Hippocampal formation (tissue), 2 donors: ENCODE measurements around the gene WHAMM.
"Not testable (repeated sequence)": the region's sequence is repeated elsewhere in the genome, so short reads cannot be mapped to it uniquely, and the experiment has no call there.

Experiments used
- DNase-seq, 2 donors: peaks; one replicate each; lab custom pipeline; 2025; lab: John Stamatoyannopoulos, UW

The WHAMM gene, protein sequence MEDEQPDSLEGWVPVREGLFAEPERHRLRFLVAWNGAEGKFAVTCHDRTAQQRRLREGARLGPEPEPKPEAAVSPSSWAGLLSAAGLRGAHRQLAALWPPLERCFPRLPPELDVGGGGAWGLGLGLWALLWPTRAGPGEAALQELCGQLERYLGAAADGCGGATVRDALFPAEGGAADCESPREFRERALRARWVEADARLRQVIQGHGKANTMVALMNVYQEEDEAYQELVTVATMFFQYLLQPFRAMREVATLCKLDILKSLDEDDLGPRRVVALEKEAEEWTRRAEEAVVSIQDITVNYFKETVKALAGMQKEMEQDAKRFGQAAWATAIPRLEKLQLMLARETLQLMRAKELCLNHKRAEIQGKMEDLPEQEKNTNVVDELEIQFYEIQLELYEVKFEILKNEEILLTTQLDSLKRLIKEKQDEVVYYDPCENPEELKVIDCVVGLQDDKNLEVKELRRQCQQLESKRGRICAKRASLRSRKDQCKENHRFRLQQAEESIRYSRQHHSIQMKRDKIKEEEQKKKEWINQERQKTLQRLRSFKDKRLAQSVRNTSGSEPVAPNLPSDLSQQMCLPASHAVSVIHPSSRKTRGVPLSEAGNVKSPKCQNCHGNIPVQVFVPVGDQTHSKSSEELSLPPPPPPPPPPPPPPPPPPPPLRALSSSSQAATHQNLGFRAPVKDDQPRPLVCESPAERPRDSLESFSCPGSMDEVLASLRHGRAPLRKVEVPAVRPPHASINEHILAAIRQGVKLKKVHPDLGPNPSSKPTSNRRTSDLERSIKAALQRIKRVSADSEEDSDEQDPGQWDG

DNA sequence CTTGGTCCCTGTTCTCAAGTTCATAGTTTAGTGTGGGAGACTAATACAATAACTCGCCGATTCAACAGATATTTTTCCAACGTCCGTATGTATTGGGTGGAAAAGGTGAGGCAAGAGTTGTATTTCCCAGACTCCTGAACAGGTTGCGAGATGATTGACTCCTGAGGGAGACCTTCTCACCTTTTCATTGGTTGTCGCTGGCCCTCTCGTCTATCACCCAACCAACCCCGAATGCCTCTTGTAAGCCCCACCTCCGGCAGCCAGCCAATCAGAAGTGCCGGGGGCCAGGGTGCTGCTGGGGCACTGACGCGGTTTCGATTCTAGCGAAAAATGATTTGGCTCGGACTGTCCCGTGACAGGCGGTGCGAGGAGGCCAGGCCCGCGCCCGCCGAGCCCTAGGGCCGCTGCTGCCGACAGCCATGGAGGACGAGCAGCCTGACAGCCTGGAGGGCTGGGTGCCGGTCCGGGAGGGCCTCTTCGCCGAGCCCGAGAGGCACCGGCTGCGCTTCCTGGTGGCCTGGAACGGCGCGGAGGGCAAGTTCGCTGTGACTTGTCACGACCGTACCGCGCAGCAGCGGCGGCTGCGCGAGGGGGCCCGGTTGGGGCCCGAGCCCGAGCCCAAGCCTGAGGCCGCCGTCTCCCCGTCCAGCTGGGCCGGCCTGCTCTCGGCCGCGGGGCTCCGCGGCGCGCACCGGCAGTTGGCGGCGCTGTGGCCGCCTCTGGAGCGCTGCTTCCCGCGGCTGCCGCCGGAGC, at the start of gene WHAMM:
Gene WHAMM, plus strand, starts transcription at position 321 of the 753 bp plus-strand sequence. Its CDS starts 99 bp downstream, at position 420.
- DNase-seq = peak; percentile 98 to 99

DNA sequence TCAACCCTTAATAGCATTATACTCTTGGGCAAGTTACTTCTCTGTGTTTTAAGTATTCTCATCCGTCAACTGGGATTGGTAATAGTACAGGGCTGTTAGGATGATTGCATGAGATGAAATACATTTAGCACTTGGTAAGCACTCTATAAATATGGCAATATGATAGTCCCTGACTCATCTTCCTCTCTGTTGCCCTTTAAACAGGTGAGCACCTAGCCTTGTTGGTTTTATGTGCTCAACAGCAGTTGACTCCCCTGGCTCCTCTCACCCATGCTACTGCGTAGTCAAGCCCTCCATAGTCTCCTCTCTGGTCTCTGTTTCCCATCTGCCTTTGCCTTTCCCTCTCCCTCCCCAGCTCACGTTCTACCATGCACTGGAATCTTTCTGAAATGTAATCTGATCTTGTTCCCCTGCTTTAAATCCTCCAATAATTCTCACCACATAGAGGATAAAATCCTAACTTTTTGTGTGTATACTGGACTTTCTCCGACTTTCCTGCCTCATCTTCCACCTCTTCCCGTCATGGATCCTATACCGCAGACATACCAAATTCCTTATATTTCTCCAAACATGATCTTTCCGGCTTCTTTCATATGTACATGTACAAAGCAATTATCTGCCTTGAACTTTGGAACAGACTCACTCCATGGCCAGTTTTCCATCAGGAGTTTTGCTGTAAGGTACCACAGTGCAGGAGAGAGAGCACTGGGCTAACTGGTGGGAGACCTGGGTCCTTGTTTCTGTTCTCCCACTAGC, 45.9 kb upstream of the WHAMM start:
- no peak for DNase-seq

DNA sequence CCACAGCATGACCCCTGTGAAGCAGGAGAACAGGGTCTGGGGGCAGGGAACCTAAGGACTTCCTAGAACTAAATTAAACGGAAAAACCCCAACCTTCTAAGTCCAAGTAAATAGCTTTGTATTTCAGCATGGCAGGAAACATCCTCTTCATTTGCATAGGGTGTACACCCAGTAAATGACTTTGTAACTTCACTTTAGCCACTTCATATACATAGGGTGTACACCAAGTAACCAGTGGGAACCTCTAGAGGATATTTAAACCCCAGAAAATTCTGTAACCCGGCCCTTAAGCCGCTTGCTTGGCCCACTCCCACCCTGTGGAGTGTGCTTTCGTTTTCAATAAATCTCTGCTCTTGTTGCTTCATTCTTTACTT, 45.3 kb upstream of the WHAMM start:
- no peak for DNase-seq

DNA sequence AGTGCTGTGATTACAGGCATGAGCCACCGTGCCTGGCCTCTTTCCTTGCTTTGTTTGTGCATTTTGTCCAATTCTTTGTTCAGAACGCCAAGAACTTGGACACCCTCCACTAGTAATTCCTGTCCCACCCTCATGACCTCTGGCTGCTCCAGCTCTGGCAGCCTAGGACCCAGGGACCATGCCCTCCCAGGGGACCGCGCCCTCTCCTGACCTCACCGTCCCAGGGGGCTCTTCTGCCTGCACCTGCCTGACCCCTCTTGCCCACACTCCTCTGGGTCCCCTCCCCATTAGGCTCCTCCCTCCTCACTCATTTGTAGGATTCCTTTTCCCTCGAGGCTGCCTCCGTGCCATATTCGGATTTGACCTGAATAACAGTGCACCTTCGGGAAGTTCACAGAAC, 44.7 kb upstream of the WHAMM start:
- DNase-seq = no peak

DNA sequence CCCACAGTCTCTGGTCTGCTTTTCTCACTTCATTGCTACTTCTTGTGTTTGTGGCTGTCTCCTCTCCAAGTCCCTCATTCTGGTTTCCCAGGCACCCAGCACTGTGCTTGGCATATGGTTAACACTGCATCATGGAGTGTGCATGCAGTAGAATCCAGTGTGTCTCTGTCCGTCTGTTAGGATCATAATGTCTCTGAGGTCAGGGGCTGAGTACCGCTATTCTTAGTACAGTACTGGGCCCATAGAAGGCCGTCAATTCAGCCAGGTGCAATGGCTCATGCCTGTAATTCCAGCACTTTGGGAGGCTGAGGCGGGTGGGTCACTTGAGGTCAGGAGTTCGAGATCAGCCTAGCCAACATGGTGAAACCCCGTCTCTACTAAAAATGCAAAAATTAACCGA, 43.2 kb upstream of the WHAMM start:
- DNase-seq = not testable (repeated sequence)

DNA sequence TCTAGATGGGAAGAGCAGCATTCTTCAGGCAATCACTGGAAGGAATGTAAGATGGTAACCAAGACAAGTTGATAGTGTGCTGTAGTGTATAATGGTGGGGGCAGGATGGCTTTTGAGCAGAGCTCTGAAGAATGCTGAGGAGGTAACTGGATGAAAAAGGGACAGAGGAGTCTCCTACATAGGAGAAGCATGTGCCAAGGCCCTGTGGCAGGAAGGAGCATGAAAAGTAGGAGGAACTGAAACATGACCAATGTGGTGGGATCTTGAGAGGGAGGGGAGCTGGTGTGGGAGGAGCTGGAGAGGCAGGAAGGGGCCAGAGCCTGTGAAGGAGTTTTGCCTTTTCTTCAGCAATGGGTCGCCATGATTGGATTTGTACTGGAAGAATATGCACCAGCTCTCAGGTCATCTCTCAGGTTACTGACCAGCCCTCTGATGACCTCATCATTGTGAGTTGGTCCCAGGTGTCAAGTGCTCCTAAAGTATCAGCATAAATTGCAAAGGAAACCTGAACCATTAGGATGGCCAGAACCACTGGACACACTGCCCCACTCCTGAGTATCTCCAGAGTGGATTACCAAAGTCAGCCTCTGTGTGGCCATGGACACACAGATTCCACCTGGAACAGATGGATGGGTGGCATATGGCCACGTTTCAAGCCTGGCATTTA, 42.1 kb upstream of the WHAMM start:
- DNase-seq = no peak

DNA sequence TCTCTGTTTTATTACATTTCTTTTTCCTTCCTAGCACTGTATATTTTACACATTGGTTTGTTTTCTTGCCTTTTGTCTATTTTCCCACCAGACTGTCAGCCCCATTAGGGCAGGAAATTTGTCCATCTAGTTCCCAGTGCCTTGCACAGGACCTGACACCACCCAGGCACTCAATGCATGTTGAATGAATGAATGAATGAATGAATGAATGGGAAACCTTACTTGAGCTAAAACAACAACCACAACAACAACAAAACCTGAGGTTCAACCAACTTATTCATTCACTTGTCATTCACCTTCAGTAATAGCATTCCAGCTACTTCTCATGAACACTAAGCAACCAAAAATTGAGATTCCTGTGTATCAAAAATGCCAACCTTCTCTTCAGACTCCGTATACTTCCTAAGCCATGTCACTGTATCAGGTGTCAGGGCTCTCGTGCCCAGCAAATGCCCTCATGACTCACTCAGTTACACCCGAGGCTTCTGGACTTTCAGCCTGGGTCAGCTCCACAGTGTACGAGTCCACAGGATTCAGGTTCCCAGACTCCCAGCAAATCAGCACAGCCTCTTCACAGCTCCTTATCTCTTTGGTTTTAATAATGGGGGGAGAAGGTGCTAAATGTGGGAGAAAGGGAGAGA, 40.9 kb upstream of the WHAMM start:
- DNase-seq = no peak

DNA sequence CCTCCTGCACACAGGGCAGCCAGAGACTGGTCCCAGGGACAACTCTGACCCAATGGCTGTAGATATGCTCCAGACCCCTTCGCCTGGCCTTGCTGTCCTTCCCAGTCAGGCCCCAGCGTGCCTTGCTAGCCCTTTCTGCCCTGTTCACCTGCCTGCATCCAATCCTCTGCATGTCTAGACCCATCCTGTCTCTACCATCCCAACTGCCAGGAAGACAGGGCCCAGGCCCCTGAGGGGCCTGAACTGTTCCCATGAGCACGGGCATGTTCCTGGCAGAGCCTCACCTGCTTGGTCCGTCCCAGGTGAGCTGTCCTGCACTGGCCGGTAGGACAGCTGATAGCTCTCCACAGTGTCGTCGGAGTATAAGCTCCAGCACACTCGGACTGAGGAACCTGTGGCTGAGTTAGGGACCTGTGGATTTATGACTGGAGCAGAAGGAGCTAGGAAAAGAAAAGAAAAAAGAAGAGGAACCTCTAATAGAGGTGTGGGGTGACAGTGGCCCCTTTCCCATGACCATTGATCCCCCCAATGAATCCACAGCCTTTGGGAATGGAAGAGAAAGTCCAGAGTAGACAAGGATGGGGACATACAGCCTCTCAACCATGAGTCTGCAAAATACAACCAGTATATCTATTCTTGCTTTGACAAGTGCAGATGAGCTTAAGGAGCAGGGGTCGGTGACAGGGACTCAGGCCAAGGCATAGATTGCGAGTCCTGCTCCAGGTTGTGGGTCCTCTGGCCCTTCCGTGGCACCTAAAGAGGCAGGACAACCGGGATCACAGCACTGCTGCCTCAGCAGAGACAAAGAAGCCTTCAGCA, 37.4 kb upstream of the WHAMM start:
- no peak for DNase-seq

DNA sequence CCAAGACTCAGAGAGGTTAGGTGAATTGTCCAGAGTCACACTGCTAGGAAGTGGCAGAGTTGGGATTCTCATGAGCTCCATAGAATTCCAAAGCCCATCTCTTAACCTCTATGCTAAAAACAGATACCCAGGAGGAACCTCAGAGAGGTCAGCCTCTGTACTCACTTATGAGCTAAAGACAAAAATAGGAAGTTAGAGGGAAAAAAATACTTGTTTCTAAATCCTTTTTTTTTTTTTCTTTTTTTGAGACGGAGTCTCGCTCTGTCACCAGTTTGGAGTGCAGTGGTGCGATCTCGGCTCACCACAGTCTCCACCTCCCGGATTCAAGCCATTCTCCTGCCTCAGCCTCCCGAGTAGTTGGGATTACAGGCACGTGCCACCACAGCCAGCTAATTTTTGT, 34.9 kb upstream of the WHAMM start:
- no peak for DNase-seq

DNA sequence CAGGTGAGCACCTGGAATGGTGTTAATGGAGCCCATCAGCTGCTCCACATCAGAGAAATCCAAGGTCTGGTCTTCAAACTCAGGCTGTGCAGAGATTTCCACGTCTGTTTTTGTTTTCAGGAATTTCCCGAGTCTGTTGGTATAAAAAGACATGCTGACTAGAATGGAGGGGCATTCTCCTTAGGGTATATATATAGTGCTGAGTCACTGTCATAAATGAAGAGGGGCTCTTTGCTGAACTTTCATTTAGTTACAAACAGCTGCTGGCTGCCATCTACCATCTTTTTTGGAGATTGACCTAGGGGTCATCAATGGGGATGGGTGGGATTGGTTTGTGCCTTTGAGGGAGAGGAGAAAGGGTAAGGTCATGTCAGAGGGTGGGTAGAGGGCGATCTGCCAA, 30.7 kb upstream of the WHAMM start:
- DNase-seq = no peak

DNA sequence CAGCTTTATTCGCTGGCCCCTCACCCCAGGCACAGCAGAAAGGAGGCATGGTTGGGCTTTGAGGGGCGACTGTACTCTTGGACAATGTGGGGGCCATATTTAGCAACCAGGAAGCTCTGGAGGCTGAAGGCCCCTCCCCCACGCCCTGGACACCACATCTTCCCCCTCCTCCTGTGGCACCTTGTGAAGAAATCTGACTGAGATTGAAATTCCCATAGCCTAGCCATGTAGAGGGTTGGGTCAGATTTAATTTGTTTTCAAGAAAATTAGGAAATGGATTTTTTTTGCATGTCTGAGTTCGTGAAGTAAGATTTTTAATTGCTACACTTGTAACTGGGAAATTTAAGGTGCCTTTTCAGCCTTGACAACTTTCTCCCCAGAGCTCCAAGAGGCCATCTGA, 28.1 kb upstream of the WHAMM start:
- DNase-seq = no peak

DNA sequence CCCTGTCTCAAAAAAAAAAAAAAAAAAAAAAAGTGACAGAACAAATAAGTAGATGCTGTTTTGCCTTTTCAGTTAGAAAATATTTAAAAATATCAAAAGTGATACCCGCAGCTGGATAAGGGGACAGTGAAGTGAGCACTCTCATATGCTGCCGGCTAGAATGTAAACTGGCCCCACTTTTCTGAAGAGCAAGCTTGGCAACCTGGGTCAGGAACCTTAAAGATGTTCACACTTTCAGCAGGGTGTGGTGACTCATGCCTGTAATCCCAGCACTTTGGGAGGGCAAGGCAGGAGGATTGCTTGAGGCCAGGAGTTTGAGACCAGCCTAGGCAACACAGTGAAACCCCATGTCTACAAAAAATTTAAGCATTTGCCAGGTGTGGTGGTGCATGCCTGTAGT, 20.9 kb upstream of the WHAMM start:
- DNase-seq = no peak

DNA sequence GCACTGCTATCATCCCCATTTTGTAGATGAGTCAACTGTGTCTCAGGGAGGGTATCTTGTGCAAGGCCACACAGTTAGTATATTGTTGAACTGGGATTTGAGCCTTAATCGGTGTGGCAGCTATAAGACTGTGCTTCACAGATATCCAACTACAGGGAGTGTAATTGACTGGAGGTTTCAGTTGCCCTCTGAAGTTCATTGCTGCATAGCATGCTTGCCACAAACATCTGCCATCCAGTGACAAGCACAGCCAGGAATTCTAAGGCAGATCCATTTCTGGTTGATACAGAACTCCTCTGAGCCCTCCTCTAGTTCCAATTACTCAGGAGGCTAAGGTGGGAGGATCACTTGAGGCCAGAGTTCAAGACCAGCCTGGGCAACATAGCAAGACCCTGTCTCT, 19.9 kb upstream of the WHAMM start:
- no peak for DNase-seq

DNA sequence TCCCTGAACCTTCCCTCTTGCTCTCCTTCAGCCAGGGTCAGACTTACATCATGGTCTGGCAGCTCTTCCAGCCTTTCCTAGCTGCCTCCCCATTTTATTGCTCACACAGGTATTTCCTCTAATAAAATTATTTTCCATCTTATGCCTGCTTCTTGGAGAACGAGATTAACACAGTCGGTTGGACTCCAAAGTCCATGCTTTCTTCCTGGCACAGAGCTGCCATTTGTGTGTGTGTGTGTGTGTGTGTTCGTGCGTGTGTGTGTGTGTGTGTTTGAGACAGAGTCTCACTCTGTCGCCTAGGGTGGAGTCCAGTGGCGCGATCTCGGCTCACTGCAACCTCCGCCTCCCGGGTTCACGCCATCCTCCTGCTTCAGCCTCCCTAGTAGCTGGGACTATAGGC, 19.1 kb upstream of the WHAMM start:
- DNase-seq = no peak

DNA sequence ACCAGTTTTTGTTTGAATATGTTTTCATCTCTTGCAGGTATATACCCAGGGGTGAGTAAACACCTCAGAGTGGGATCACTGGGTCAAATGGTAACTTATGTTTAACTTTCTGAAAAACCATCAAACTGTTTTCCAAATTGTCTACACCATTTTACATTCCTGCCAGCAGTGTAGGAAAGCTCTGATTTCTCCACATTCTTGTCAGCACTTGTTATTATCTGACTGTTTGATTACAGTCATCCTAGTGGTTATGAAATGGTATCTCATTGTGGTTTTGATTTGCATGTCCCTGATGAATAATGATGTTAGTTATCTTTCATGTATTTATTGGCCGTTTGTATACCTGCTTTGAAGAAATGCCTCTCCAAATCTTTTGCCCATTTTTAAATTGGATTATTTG, 17.4 kb upstream of the WHAMM start:
- no peak for DNase-seq

DNA sequence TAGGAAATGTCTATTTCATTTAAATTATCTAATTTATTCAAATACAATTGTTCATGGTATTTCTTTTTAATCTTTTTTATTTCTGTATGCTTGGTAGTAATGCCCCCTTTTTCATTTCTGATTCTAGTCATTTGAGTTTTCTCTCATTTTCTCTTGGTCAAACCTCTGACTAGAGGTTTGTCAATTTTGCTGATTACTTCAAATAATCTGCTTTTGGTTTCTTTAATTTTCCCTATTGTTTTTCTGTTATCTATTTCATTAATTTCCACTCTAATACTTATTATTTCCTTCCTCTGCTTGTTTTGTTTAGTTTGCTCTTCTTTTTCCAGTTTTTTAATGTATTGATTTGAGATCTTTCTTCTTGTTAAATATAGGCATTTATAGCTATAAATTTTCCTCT, 15.7 kb upstream of the WHAMM start:
- no peak for DNase-seq

DNA sequence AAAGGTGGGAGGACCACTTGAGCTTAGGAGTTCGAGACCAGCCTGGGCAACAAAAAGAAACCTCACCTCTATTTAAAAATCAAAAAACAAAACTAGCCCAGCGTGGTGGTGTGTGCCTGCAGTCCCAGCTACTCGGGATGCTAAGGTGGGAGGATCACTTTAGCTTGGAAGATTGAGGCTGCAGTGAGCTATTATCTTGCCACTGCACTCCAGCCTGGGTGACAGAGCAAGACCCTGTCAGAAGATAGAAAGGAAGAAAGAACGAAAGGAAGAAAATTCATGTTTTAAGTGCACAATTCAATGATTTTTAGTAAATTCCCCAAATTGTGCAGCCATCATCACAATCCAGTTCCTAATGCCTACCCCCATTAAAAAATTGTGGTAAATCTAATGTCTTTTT, 11.3 kb upstream of the WHAMM start:
- DNase-seq = no peak

DNA sequence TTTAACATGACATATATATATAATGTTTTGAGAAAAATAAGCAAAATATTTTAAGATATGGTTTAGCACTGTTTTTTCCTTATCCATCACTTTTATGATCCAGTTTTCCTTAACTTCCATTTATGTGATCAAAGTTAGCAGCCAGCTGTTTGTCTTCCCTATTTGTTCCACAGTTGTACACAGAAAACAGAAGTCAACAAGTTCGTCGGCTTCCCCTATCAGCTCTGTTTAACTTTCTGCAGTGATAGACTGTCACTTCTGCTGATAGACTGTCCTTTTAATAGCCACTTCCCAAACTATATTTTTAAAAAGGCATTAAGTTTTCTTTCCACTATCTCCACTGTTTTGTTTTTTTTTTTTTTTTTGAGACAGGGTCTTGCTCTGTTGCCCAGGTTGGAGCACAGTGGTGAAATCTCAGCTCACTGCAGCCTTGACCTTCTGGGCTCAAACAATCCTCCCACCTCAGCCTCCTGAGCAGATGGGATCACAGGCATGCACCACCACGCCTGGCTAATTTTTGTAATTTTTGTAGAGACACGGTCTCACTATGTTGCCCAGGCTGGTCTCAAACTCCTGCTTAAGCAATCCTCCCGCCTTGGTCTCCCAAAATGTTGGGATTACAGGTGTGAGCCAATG, 10.8 kb upstream of the WHAMM start:
- DNase-seq = no peak

DNA sequence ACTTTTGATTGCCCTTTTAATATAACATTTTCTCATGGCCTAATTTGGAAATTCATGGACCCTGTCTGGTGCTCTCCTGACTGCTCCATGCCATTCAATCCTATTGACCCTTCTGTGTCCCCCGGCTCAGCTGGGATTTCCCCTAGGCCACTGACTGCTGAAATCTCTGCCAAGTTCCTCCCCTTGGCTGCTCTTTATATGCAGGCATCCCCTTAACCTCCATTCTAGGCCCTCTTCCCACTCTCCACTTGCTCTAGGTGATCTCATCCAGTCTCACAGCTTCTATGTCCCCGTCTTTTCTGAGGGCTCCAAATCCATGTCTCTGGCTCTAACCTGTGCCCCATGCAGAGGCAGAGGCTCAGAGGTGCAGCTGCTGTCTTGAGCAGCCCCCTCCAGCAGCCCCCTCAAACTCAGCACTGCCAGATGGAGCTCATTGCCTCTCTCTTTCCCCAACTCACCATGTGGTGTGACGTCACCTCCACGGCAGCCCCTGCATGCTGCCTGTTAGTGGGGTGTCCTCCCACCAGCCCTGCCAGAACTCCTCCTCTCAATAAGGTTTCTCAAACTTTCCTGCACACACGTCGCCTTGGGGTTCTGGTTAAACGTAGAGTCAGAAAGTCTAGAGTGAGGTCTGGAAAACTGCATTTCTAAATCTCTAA, 10.1 kb upstream of the WHAMM start:
- DNase-seq = no peak
